Stimulated activated CD4-positive, alpha-beta T cell treated with anti-CD3 and anti-CD28 coated beads, Interleukin-1b, Interleukin-23, amount 100 ng/mL, for 4 hours (primary cell): ENCODE results near the gene DOCK10.

Experiments used
- DNase-seq, 2 donors: peaks; one replicate each; pipeline ENCODE4 v3.0.0-alpha.2; 2020; ENCODE audit warnings: low read depth in 2 of 2

The DOCK10 gene

DNA sequence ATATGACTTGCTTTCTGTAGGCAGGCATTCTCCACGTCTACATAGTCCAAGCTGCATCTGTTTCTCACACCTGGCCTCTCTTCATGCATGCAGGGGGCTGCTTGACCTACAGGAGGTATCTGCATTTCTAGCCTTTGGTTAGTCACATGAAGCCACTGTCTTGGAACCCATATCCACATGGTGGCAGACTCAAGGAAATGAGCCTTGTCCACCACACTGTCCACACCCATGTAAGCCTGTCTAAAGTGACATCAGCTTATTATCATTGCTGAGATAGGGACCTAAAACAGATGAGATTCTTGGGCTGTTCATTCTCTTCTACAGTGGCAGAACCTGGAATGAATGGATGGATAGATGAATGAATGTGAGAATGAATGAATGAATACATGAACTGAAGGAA lies 160.4 kb downstream of the DOCK10 start:
- DNase-seq, result no peak

DNA sequence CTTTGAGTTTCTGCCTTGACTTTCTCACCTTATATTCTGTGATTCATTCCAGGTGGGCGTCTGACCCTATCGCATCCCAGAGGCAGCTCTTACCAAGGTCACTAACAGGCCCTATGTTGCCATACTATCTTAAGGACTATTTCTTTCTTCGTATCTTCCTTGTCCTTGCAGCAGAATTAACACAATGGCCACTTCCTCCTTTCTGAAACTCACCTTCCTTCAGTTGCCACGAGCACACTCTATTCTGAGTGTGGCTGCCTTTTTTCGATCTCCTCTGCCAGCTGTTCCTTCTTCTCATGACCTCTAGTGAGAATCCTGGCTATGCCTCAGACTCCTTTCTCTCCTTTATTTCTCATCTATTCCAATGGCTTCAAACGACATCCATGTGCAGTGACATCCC lies 165.7 kb downstream of the DOCK10 start:
- no peak for DNase-seq

DNA sequence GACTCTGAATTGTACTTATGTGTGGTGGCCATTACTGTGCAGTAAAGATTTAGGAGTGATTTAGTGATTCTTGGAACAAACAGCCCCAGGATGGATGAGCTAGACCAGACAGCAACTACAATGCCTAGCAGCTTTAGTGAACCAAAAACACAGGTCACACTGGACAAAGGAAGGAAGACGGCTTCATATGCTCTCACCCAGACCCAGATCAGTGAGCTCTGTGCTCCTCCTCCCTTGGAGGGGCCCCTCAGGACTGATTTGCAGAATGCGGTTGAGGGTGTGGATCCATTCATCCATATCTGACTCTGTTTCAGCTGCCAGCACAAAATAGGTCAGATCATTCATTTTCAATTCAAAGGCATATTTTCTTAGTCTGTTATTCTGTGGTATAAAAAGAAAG lies 166.4 kb downstream of the DOCK10 start:
- no peak for DNase-seq

DNA sequence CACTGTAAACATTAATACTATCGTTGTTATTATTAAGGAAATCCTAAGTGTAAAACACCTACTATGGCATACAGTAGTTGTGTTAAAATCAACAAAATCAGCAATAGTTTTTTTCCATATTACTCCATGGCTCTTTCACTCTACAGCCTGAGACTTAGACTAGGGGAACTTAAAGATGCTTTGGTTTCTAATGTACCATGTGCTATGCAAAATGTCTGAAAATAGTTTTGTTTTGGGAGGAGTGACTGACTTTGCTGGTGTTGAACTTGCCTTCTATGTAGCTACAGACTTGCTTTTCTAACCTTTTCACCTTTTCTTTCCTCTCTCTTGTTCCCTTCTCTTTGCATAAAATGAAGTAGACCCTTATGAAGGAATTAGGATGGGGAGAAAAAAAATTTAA lies 167.1 kb downstream of the DOCK10 start:
- no peak for DNase-seq

DNA sequence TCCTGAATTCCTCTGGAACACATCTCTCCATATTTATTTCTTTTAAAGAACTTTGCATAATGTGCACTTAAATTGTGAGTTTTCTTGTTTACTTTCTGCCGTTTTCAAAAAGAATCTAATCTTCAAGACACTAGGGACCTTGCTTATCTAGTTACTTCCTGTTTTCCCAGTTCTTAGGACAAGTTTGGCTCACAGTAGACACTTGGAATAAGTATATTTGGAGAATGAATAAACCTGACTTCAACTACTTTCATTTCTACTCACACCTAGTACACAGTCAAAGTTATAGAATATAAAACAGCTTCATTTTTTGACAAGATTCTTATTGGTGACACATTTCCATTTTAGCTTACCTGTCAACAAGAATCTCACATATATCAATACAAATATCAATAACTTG lies 170.5 kb downstream of the DOCK10 start:
- DNase-seq, result no peak

DNA sequence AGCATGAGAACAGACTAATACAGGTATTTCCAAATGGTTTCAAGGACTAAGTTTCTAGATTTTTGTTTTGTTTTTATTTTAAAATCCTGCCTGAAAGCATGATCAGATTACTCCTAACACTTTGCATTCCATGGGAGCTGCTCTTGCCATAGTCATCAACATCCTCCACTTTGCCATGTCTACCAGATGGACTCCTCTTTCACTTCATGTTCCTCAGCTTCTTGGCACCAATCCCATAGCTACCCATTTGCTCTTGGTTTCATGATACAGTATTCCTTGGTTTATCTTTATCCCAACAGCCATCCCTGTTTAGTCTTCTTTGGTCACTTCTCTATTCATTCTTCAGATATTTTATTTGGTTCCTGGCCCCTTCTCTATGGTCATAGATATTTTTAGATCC lies 171.9 kb downstream of the DOCK10 start:
- DNase-seq, result no peak

DNA sequence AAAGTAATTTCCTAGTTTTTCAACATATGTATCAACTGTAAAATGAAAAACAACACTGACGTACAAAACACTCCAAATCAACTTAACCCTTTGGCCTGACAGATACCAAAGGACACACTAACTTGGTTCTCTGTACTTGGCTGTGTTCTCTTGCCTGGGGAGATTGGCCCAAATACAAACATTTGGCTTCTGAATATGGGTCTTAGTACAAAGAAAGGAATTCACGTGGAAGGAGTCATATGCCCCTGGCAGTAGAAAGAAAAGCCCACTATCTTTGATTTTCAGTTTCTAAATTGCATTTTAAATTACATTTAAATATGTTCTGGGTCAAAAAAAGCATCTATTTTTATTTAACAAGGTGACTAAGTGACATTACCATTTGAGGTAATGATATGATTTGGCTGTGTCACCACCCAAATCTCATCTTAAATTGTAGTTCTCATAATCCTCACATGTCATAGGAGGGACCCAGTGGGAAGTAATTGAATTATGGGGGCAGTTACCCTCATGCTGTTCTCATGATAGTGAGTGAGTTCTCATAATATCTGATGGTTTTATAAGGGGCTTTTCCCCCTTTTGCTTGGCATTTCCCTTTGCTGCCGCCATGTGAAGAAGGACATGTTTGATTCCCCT lies 172.6 kb downstream of the DOCK10 start:
- DNase-seq, result no peak

DNA sequence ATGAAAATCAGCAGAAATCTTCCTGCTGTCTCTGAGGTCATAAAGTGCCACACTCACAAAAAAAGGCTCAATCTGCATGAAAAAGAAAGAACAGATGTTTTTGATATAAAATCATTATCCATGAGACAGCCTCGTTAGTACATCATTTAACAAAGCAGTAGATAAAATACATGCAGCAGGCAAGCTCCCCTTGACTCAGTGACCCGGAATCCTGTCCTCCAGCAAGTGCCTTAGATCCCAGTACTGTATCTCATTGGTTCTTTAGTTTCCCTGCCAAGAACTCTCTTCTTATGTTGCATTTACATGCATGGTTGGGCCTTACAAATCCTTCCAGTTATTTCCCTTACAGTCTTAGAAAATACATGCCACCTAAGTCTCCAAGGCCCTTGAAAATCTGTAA lies 177.3 kb downstream of the DOCK10 start:
- no peak for DNase-seq

DNA sequence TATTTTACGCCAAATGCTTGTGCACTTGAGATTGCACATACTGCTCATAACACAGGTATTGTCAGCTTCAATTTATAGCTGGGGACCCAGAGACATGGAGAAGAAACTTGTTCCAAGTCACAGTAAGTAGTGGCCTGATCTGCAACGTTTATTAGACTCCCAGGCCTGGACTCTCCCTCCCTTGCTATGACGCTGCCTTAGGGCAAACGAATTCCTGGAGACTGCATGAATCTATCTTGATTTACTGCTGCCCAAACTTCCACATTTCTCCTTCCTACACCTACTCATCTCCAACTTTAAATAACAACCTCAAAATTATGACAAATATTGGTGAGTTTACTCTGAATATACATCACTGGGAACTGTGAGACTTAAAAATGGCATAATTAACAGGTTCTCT lies 181.0 kb downstream of the DOCK10 start:
- no peak for DNase-seq

DNA sequence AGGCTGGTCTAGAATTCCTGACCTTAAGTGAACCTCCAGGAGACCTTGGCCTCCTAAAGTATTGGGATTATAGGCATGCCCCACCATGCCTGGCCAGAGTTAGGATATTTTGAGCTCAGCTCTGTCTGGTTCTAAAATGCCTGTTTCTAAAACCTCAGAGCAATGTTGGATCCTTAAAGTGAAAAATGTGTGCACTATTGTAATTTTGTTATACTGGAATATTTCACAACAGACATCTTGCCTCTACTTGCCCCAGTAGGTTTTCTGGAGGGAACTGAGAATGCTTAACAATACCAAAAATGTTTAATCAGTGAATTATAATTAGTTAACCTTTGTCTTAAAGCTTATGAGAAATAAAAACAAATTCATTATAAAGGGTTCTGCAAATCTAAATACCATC lies 181.5 kb downstream of the DOCK10 start:
- DNase-seq, result no peak

DNA sequence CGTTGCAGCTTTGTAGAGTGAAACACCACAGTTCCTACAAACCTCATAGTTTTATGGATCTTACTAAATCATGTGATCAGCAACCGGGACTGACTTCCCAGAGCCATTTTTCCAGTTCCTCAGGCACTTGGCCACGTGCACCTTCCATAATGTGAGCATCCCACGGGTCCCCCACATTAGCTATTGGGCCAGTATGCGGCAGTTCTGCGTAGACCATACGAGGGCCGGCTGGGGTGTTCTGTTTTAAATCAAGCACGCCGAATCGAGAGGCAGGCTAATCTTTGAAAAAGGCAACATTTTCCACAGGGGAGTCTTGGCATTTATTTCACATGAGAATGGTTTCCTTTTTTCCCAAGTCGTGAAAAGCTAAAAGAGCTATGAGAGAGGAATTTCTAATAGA lies 190.5 kb downstream of the DOCK10 start:
- no peak for DNase-seq

DNA sequence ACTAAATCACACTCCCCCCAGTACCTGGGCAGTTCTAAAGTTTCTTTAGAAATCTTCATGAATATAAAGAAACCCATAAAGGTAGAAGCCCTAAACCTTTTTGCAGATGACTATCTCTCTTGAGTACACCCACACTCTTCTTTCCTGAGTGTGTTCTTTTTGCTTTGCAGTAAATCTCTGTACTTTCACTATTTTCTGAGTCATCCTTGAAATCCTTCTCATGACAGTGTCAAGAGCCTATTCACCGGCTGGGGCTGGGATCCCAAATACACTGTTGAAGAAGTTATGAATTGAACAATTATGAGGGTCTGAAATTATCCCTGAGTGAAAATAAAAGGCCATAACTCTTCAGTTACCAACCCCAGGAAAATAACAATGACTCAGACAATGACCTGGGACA lies 192.2 kb downstream of the DOCK10 start:
- DNase-seq, result no peak

DNA sequence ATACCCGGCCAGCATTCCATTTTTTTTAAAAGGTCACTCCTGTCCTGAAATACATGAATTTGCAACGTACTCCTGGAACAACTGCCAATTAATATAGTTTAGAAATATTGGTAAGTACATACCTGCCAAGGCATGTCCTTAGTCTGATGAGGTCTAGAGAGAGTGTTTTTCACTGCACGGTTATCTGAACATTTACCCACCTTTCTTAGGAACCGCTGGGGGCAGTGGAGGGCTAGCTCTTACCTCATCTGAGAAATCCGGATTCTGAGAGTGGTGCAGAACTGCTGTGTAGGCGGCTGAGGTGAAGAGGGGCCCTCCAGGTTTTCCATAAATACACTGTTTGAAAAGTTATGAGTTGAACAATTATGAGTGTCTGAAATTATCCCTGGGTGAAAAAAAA lies 193.0 kb downstream of the DOCK10 start:
- no peak for DNase-seq

DNA sequence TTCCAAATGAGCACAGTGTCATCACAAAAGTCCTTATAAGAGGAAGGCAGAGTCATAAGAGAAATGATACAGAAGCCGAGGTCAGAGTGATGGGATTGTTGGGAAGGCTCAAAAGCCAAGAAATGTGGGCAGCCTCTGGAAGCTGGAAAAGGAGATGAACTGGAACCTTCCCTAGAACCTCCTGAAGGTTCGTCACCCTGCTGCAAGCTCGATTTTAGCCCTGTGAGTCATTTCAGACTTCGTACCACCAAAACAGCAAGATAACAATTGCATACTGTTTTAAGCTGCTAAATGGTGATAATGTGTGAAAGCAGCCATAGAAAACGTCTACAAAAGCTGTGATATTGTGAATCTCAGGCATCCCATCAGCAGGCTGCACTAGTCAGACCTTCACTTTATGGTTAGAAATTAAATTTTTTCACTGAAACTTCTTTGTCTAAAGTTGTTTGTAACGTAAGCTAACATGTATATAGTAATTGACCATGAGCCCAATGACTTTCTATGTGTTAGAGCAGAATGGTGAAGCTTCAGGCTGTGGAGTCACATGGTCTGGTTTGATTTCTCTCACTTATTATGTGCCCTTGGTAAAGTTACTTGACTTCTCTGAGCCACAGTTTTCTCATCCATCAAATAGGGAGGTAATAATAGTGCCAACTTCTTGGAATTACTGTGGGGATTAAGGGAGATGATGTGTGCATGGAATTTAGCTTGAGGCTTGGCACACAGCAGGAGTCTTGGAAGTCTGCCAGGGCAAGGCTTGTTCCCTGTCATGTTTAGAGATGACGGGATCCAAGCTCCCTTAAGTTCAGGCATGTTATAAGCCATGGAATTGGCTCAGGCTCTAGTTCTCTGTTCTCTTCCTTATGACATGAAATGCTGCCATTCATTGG lies 194.1 kb downstream of the DOCK10 start:
- no peak for DNase-seq

DNA sequence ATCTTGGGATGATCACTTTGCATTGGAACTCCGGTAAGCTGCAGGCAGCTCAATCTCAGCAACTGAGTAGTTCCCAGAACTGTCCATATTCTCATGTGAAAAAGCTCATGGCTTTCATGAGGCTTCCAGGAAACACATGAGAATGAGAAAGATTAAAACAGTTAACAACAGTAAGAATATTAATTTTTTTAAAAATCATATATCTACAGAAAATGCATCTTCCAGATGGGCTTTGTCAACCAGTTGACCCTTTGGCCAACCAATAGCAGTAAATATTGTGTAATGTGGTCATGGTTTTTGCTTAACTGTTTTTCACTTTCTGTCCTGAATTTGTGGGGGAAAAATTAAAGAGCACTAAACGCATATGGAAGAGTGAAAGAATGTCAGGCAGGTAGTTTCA lies 194.9 kb downstream of the DOCK10 start:
- no peak for DNase-seq

DNA sequence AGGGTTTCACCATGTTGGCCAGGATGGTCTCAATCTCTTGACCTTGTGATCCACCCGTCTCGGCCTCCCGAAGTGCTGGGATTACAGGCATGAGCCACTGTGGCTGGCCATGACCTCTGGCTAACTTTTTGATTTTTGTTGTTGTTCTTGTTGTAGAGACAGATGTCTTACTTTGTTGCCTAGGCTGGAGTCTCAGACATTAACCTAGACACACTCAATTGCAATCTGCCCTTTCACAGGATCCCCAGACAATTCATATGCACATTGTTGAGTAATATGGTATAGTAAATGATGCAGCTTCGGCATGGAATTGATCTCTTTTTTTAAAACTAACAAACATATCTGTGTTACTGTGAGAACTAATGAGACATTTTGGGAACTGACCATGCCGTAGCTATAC lies 195.6 kb downstream of the DOCK10 start:
- no peak for DNase-seq

DNA sequence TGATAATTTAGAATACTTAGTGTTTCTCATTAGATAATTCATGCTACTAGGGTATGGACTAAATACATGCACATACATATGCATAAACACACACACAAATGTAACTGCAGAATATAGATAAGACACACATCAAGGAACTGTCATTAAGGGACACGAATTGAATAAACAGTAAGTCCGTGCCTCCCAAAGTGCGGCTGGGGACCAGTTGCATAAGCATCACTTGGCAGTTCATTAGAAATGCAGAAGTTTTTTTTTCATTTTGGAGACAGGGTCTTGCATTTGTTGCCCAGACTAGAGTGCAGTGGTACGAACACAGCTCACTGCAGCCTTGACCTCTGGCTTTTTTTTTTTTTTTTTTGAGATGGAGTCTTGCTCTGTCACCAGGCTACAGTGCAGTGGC lies 196.1 kb downstream of the DOCK10 start:
- no peak for DNase-seq

DNA sequence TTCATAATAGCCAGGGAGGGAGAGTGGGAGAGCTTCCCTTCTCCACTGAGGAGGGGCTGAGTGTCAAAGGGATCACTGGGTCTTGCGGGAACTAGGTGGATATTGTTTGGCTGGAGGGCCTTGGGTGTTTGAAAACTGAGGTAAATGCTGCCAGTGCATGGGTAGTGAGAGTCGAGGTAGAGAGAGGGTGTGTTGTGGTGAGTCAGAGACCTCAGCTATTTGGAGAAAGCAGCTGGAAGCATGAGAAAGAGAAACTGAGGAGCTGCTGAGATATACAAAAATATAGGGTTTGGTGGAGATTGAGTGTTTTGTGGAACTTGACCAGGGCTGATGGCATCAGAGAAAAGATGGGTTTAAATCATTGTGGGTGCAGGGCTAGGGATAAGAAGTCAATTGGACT lies 199.1 kb downstream of the DOCK10 start:
- no peak for DNase-seq

DNA sequence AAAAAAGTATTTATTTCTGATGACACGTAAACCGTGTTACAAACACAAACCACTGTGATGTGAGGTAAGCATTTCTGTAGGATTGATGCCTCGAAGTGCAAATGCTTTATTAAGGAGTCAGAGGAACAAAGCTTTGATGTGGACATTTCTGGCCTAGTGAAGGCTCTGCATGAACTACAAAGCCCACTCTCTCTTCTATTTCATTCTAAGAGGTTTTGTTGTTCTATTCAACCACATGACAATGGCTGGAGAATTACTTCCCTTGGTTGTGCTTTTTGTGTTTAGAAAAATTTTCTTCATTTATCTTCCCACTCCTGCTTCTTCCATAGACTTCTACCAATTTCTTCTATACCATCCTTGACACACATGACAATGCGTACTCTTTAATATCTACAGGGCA lies 200.4 kb downstream of the DOCK10 start:
- DNase-seq, result no peak

DNA sequence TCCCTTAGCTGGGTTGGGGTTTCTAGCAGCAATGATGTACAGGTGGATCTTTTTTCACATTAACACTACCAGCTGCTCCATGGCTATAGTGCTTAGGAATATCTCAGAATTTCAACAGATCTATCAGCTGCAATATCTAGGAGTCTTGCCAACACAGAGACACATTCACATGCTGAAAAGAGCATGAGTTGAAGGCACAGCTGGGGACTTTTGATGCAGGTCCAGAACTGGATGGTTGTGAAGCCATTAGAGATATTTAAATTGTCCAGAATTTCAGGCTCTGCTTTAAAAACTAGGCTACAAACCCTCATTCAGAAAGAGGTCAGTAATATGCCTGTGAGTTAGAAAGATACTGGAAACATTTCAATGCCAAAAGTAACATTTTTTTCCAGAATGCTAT lies 203.9 kb downstream of the DOCK10 start:
- DNase-seq, result no peak

DNA sequence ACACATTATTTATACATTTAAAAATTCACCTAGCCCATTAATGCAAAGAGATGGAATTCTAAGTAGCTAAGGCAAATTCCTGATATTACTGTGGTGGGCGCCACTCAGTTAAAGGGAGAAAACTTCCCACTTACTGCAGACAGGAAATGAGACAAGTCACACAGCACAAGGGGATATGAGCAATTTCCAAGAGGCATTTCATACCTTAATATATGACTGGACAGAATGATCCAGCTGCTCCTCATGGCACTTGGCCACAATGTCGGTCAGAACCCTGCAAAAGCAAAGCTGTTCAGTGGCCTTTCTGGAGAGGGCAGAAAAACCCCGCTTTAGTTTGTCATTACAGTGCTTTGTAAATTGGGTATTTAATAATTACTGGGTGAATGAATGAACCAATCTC lies 204.7 kb downstream of the DOCK10 start:
- no peak for DNase-seq

DNA sequence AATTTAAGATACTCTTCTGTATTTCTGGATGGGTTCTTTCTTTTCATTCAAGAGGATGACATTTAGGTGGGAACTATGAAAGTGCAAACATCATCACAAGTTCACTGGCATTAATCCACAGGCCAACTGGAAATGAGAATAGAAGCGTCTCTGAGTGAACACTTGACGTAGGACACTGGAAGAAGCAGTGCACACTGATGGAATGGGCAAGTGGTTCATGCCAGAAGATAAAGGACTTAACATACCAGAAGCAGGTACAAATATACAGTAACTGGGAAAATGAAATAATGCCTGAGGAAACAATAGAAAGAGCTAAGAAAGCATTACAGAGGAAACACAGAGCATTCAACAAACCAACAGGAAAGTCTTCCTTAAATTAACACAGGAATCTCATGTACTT lies 205.2 kb downstream of the DOCK10 start:
- DNase-seq, result no peak

DNA sequence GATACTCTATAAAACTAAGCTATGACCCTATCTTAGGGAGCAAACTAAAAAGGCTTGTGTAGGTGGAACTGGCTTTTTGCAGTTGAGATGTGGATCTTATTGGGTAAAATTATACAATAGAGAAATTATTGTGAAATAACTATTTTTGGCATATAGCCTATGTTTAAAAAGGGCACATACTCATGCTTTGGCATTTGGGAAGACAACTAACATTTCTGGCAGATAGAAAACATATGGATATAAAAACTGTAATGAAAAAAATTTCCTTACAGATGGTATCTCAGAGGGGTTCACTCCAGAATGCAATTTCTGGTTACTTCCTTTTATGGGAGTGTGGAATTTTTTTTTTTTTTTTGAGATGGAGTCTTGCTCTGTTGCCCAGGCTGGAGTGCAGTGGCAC lies 206.0 kb downstream of the DOCK10 start:
- no peak for DNase-seq

DNA sequence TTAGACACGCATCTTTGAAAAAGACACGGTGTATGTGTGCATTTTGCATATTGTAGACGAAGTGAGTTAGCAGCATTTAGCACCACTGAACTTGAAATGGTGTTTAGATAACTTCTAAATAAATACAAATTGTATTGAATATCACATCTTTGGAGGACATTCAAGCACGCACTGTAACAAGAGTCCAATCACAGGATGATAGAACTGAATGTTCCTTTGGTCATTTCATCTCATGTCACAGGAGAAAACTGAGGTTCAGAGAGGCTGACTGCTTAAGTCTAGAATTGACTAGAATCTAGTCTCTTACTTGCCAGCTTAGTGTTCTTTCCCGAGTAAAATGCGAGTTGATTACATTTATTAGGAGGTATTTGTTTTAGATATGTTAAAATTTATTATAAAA lies 206.9 kb downstream of the DOCK10 start:
- DNase-seq, result no peak
